ENCODE measurements around the gene MRPL30. TPM values are rescaled to one million over a fixed set of nuclear protein-coding genes. Genes with fewer than 3 reads are reported as not detected.
A peak's percentile ranks its signal among the peaks of the same experiment; 100 is the strongest.
"Not testable (repeated sequence)": the region's sequence is repeated elsewhere in the genome, so short reads cannot be mapped to it uniquely, and the experiment has no call there.

Gene MRPL30
- total RNA-seq, 4 donors from 2014 or later = 12.5 to 23.0 (median 17.6) TPM

- no peak for TF ChIP-seq EP300 (IDR thresholded peaks at IDR 0.05; ENCODE audit: low read depth)
- TF ChIP-seq CTCF (IDR thresholded peaks at IDR 0.05) = no peak
- TF ChIP-seq POLR2A (IDR thresholded peaks at IDR 0.05) = no peak
- TF ChIP-seq POLR2AphosphoS5 (IDR thresholded peaks at IDR 0.05) = no peak
- DNase-seq = peak; percentile 27
- 63% methylated on average over 4 of the region's 4 CpGs for WGBS, 2 donors (ENCODE audit: low coverage in 1 of 2)
- in situ Hi-C loops (cut with MboI; ENCODE audit: low pct_ligation_motif_present in 1 of 4, low pct_unique_long_range_greater_than_20kb in 1 of 4, low sequenced_read_pairs in 3 of 4) (no loop called here), intact Hi-C loops (cut with DNase I; ENCODE audit: low total_unique reads) (no loop called here)
- peak overlapping the region in 2 of 4 donors; percentile 0 to 40 for H3K27ac ChIP-seq
- H3K36me3 ChIP-seq = no peaks in the 10 kb centered on the region
- H3K4me1 ChIP-seq = peaks cover 0 to 5% (median 0%) of the 10 kb centered on the region in 4 donors
- H3K9me3 ChIP-seq = no peaks in the 10 kb centered on the region
- H3K4me3 ChIP-seq = no peak overlapping the region
- H3K27me3 ChIP-seq = no peaks in the 10 kb centered on the region
These were observed 37.0 kb downstream of the MRPL30 start for GRCh38 chr2:99217929-99218501.

GRCh38 chr2:99233177-99233576 lies 52.2 kb downstream of the MRPL30 start:
- H3K9me3 ChIP-seq; H3K4me1 ChIP-seq; H3K27me3 ChIP-seq; H3K4me3 ChIP-seq; H3K36me3 ChIP-seq; in situ Hi-C loops (cut with MboI; ENCODE audit: low pct_ligation_motif_present in 1 of 4, low pct_unique_long_range_greater_than_20kb in 1 of 4, low sequenced_read_pairs in 3 of 4); DNase-seq; intact Hi-C loops (cut with DNase I; ENCODE audit: low total_unique reads); H3K27ac ChIP-seq: not testable (repeated sequence)

DNA sequence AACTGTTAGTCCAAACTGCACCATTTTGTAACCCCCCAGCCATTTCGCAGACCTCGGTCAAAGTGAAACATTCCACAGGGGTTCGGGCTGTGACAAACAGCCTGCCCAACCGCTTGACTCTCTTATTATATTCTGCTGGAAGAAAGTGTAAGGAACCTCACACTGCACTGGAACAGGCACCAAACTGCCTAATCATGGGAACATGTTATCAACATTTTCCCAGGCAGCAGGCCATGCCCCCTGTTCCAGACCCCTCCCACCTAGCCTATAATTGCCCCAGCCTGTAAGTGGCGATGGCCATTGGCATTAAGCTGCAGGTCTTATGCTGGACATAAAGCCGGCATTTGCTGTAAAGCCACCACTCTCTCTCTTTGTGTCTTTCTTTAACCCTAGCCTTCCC lies 57.6 kb downstream of the MRPL30 start:
- Histone ChIP-seq H3K27me3 (no peaks in the 10 kb centered on the region), H3K4me3 (no peak overlapping the region), H3K27ac (no peak overlapping the region), H3K36me3 (no peaks in the 10 kb centered on the region), H3K4me1 (no peaks in the 10 kb centered on the region), H3K9me3 (no peaks in the 10 kb centered on the region)
- DNase-seq = no peak
- WGBS, 2 donors (ENCODE audit: low coverage in 1 of 2) = 93 to 94% methylated on average over 6 of the region's 6 CpGs
- in situ Hi-C loops (cut with MboI; ENCODE audit: low pct_ligation_motif_present in 1 of 4, low pct_unique_long_range_greater_than_20kb in 1 of 4, low sequenced_read_pairs in 3 of 4) (no loop called here), intact Hi-C loops (cut with DNase I; ENCODE audit: low total_unique reads) (no loop called here)
- no peak for TF ChIP-seq CTCF (IDR thresholded peaks at IDR 0.05)
- TF ChIP-seq POLR2A (IDR thresholded peaks at IDR 0.05) = no peak

DNA sequence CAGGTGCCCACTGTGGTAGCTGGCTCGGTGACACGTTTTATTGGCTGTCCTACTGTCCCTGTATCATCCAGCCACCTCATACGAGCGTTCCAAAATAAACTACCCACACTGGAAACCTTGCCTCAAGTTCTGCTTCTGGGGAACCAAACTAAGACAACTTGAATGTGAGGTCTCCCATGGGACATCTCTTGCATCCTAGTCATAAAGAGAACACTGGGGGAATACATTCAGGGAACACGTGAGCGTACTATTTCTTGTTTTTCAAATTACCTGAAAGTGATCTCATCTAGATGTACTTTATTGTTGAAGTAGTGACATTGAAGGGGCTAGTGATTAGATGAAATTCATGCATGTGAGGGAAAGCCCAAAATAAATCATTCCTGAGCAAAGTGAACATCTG lies 59.4 kb downstream of the MRPL30 start:
- 79 to 89% methylated on average over 4 to 6 of the region's 6 CpGs for WGBS, 2 donors (ENCODE audit: low coverage in 1 of 2)
- Histone ChIP-seq H3K9me3 (no peaks in the 10 kb centered on the region), H3K36me3 (no peaks in the 10 kb centered on the region), H3K4me1 (no peaks in the 10 kb centered on the region), H3K27me3 (no peaks in the 10 kb centered on the region), H3K27ac (no peak overlapping the region), H3K4me3 (no peak overlapping the region)
- in situ Hi-C loops (cut with MboI; ENCODE audit: low pct_ligation_motif_present in 1 of 4, low pct_unique_long_range_greater_than_20kb in 1 of 4, low sequenced_read_pairs in 3 of 4) = no loop called here
- TF ChIP-seq POLR2AphosphoS5 (IDR thresholded peaks at IDR 0.05) (no peak), EP300 (IDR thresholded peaks at IDR 0.05; ENCODE audit: low read depth) (no peak), CTCF (IDR thresholded peaks at IDR 0.05) (no peak), POLR2A (IDR thresholded peaks at IDR 0.05) (no peak)
- no peak for DNase-seq
- intact Hi-C loops (cut with DNase I; ENCODE audit: low total_unique reads) = no loop called here

DNA sequence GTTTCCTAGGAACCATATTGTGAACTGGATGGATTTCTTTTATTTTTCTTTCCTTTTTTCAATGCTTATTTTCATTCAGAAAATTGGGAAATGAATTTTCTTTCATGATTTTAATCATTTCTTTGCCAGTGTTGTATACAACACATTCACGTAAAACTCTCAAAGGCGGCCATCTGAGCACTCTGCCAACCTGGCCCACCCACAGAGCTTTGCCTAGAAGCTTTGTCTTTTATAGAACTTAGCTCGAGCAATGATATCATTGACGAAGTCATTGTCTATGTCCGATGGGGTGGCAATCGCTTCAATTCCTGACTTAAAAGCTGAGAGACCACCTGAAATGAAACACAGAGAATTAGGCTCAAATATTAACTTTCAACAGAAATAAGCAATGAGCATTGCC lies 61.2 kb downstream of the MRPL30 start:
- Histone ChIP-seq H3K27ac (no peak overlapping the region), H3K4me3 (no peak overlapping the region), H3K4me1 (no peaks in the 10 kb centered on the region), H3K27me3 (no peaks in the 10 kb centered on the region), H3K36me3 (no peaks in the 10 kb centered on the region), H3K9me3 (no peaks in the 10 kb centered on the region)
- DNase-seq = no peak
- 76 to 88% methylated on average over 2 to 6 of the region's 6 CpGs for WGBS, 2 donors (ENCODE audit: low coverage in 1 of 2)
- intact Hi-C loops (cut with DNase I; ENCODE audit: low total_unique reads) = no loop called here
- in situ Hi-C loops (cut with MboI; ENCODE audit: low pct_ligation_motif_present in 1 of 4, low pct_unique_long_range_greater_than_20kb in 1 of 4, low sequenced_read_pairs in 3 of 4) = no loop called here
- TF ChIP-seq POLR2AphosphoS5 (IDR thresholded peaks at IDR 0.05) = no peak
- no peak for TF ChIP-seq POLR2A (IDR thresholded peaks at IDR 0.05)
- no peak for TF ChIP-seq EP300 (IDR thresholded peaks at IDR 0.05; ENCODE audit: low read depth)
- no peak for TF ChIP-seq CTCF (IDR thresholded peaks at IDR 0.05)
